ENCODE data around the gene DYNLT2B.

The DYNLT2B gene

DNA sequence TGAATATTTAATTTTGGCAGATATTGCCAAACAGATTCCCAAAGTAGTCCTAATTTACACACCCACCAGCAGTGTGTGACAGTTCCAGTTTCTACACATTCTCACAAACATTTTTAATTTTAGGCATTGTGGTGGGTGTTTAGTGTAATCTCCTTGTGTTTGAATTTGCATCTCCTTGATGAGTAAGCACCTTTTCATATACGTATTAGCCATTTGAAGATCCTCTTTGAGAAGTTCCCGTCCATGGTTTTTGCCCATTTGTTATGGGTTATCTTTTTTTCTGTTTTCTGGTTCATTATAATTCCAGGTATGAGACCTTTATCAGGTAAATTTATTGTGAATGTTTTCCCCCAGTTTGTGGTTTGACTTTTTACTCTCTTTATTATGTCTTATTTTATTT lies 22.4 kb upstream of the DYNLT2B start:
- TF ChIP-seq, protein P1, sequence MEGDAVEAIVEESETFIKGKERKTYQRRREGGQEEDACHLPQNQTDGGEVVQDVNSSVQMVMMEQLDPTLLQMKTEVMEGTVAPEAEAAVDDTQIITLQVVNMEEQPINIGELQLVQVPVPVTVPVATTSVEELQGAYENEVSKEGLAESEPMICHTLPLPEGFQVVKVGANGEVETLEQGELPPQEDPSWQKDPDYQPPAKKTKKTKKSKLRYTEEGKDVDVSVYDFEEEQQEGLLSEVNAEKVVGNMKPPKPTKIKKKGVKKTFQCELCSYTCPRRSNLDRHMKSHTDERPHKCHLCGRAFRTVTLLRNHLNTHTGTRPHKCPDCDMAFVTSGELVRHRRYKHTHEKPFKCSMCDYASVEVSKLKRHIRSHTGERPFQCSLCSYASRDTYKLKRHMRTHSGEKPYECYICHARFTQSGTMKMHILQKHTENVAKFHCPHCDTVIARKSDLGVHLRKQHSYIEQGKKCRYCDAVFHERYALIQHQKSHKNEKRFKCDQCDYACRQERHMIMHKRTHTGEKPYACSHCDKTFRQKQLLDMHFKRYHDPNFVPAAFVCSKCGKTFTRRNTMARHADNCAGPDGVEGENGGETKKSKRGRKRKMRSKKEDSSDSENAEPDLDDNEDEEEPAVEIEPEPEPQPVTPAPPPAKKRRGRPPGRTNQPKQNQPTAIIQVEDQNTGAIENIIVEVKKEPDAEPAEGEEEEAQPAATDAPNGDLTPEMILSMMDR (IDR thresholded peaks at IDR 0.05; ENCODE audit: insufficient read depth, low read depth, low read length, missing control alignments): no peak
- no peak overlapping the region for H3K4me3 ChIP-seq (ENCODE audit: low read depth, low read length)
- no peak for DNase-seq (ENCODE audit: low read depth)

DNA sequence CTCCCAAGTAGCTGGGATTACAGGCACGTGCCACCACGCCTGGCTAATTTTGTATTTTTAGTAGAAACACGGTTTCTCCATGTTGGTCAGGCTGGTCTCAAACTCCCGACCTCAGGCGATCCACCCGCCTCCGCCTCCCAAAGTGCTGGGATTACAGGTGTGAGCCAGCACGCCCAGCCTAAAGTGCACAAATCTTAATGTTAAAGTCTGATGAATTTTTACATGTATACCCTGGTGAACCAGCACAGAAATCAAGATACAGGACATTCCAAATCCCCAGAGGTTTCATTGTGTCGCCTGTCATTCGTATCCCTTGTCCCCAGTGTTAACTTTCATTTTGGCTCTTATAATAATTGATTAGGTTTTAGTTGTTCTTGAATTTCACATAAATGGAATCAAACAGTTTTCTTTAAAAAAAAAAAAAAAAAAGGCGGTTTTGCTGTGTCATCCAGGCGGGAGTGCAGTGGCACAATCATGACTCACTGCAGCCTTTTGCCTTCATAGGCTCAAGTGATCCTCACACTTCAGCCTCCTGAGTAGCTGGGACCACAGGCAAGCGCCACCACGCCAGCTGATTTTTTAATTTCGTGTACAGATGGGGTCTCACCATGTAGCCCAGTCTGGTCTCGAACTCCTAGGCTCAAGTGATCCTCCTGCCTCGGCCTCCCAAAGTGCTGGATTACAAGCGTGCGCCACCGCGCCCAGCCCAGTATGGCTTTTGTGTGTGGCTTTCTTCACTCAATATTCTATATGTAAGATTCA lies 21.6 kb upstream of the DYNLT2B start:
- no peak for DNase-seq (ENCODE audit: low read depth)
- H3K4me3 ChIP-seq (ENCODE audit: low read depth, low read length): no peak overlapping the region
- TF ChIP-seq, protein P1 (IDR thresholded peaks at IDR 0.05; ENCODE audit: insufficient read depth, low read depth, low read length, missing control alignments): no peak

- DNase-seq (ENCODE audit: low read depth): no peak
- TF ChIP-seq, protein P1 (IDR thresholded peaks at IDR 0.05; ENCODE audit: insufficient read depth, low read depth, low read length, missing control alignments): no peak
Measured at GRCh38 chr3:196339044-196339443, 21.0 kb upstream of the DYNLT2B start.

GRCh38 chr3:196336319-196337145 lies 18.5 kb upstream of the DYNLT2B start:
- no peak overlapping the region for H3K4me3 ChIP-seq (ENCODE audit: low read depth, low read length)
- TF ChIP-seq, protein P1 (IDR thresholded peaks at IDR 0.05; ENCODE audit: insufficient read depth, low read depth, low read length, missing control alignments): no peak
- no peak for DNase-seq (ENCODE audit: low read depth)

More at GRCh38 chr3:196339044-196339443, 21.0 kb upstream of the DYNLT2B start:
- H3K4me3 ChIP-seq (ENCODE audit: low read depth, low read length): no peak overlapping the region

DNA sequence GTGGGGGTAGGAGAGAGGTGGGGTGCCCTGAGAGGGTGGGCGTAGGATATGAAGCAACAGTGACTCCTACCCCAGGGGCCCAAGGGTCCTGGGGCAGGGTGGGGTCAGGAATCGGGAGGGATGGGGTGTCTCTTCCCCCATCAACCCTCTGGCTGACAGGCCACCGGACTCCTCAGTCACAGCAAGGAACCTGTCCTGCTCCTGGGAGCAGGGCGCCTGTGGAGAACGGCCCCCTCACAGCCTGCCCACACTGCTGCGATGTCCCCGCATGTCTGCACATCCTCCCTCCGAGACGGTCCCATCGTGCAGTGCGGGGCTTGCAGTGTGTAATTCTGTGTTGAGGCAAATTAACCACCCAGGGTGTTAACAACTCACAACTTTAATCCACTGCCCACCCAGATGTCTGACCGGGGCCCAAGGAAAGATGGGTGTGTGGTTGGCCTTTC lies 17.5 kb upstream of the DYNLT2B start:
- TF ChIP-seq, protein P1 (IDR thresholded peaks at IDR 0.05; ENCODE audit: insufficient read depth, low read depth, low read length, missing control alignments): no peak
- no peak for DNase-seq (ENCODE audit: low read depth)
- H3K4me3 ChIP-seq (ENCODE audit: low read depth, low read length): no peak overlapping the region

- DNase-seq (ENCODE audit: low read depth): no peak
- TF ChIP-seq, protein P1 (IDR thresholded peaks at IDR 0.05; ENCODE audit: insufficient read depth, low read depth, low read length, missing control alignments): no peak
- no peak overlapping the region for H3K4me3 ChIP-seq (ENCODE audit: low read depth, low read length)
Measured at GRCh38 chr3:196334982-196335381, 16.9 kb upstream of the DYNLT2B start.
